HEK293 (cell line): ENCODE results near the gene RPAP3.

Source experiments
- CTCF ChIP-seq: fragments of 450-650 bp; formaldehyde crosslinking; IDR thresholded peaks from 2 replicates; pipeline ENCODE4 v1.5.1; 2016; ENCODE audit warnings: missing biosample characterization, missing genetic modification characterization
- ELK4 ChIP-seq: IDR thresholded peaks from 2 replicates; pipeline ENCODE4 v1.6.1; 2011; ENCODE audit warnings: mild to moderate bottlenecking, low read depth, low read length, borderline replicate concordance
- HIC1 ChIP-seq: fragments of 450-650 bp; formaldehyde crosslinking; IDR thresholded peaks from 2 replicates; pipeline ENCODE4 v1.5.1; 2016; ENCODE audit warnings: missing biosample characterization, missing genetic modification characterization
- KLF16 ChIP-seq: fragments of 450-650 bp; formaldehyde crosslinking; IDR thresholded peaks from 2 replicates; pipeline ENCODE4 v1.5.1; 2017; ENCODE audit warnings: missing biosample characterization, missing genetic modification characterization
- MYNN ChIP-seq: fragments of 450-650 bp; formaldehyde crosslinking; IDR thresholded peaks from 2 replicates; pipeline ENCODE4 v1.5.1; 2016; ENCODE audit warnings: missing biosample characterization, missing genetic modification characterization, borderline replicate concordance
- SETDB1 ChIP-seq: IDR thresholded peaks from one replicate; pipeline ENCODE4 v1.6.1; 2017; ENCODE audit warnings: mild to moderate bottlenecking, low read length, moderate library complexity, mixed read lengths; ENCODE audit not compliant: insufficient read length
- YY1 ChIP-seq: fragments of 450-650 bp; formaldehyde crosslinking; IDR thresholded peaks from 2 replicates; pipeline ENCODE4 v1.5.1; 2018; ENCODE audit warnings: missing biosample characterization, missing genetic modification characterization
- ZBTB17 ChIP-seq: fragments of 450-650 bp; formaldehyde crosslinking; IDR thresholded peaks from 2 replicates; pipeline ENCODE4 v1.5.1; 2016; ENCODE audit warnings: missing biosample characterization, missing genetic modification characterization
- ZBTB21 ChIP-seq: fragments of 450-650 bp; formaldehyde crosslinking; IDR thresholded peaks from 2 replicates; pipeline ENCODE4 v1.5.1; 2017; ENCODE audit warnings: missing biosample characterization, missing genetic modification characterization
- ZBTB26 ChIP-seq: fragments of 450-650 bp; formaldehyde crosslinking; optimal IDR thresholded peaks from 2 replicates; pipeline ENCODE3; 2016; ENCODE audit warnings: missing biosample characterization, mild to moderate bottlenecking, missing genetic modification characterization
- ZFP3 ChIP-seq: fragments of 450-650 bp; formaldehyde crosslinking; IDR thresholded peaks from 2 replicates; pipeline ENCODE4 v1.5.1; 2016; ENCODE audit warnings: low read depth, missing biosample characterization, missing genetic modification characterization
- ZNF416 ChIP-seq: fragments of 450-650 bp; formaldehyde crosslinking; IDR thresholded peaks from 2 replicates; pipeline ENCODE4 v1.5.1; 2016; ENCODE audit warnings: missing biosample characterization, missing genetic modification characterization

- no peak for TF ChIP-seq YY1 (tag by site-specific recombination)
- TF ChIP-seq ELK4: no peak
- TF ChIP-seq CTCF (tag by site-specific recombination): peak; percentile 51; the same call in 1 of the 2 replicates
- TF ChIP-seq KLF16 (tag by site-specific recombination): no peak
- TF ChIP-seq SETDB1: no peak
- no peak for TF ChIP-seq ZBTB26 (tag by site-specific recombination)
- TF ChIP-seq ZNF416: no peak
- TF ChIP-seq HIC1 (tag by site-specific recombination): no peak
- TF ChIP-seq ZBTB17 (tag by site-specific recombination): no peak
- no peak for TF ChIP-seq ZBTB21 (tag by site-specific recombination)
- no peak for TF ChIP-seq MYNN
- TF ChIP-seq ZFP3: no peak
Observed at GRCh38 chr12:47744005-47744651, 38.3 kb upstream of the RPAP3 start.
